ENCODE data around the gene MRPL33.

Gene MRPL33

GRCh38 chr2:27779417-27780055 lies 8.0 kb downstream of the MRPL33 start:
- DNase-seq, result no peak

- no peak for DNase-seq
These were observed 10.0 kb downstream of the MRPL33 start for GRCh38 chr2:27781496-27781895.

GRCh38 chr2:27782701-27783100 lies 11.2 kb downstream of the MRPL33 start:
- no peak for DNase-seq

- no peak for DNase-seq
These were observed 19.3 kb downstream of the MRPL33 start for GRCh38 chr2:27790796-27791195.

- no peak for DNase-seq
These were observed 21.2 kb downstream of the MRPL33 start for GRCh38 chr2:27792759-27793158.

- DNase-seq, result no peak
These were observed 23.7 kb downstream of the MRPL33 start for GRCh38 chr2:27795093-27795834.

GRCh38 chr2:27795868-27796277 lies 24.4 kb downstream of the MRPL33 start:
- no peak for DNase-seq

- DNase-seq, result no peak
These were observed 25.6 kb downstream of the MRPL33 start for GRCh38 chr2:27796791-27797765.

GRCh38 chr2:27797841-27798240 lies 26.3 kb downstream of the MRPL33 start:
- no peak for DNase-seq

GRCh38 chr2:27798486-27798885 lies 27.0 kb downstream of the MRPL33 start:
- DNase-seq, result no peak

GRCh38 chr2:27798948-27799645 lies 27.6 kb downstream of the MRPL33 start:
- no peak for DNase-seq

GRCh38 chr2:27799646-27800010 lies 28.1 kb downstream of the MRPL33 start:
- no peak for DNase-seq

- no peak for DNase-seq
These were observed 29.3 kb downstream of the MRPL33 start for GRCh38 chr2:27800856-27801255.

GRCh38 chr2:27802547-27802946 lies 31.0 kb downstream of the MRPL33 start:
- DNase-seq, result no peak

- no peak for DNase-seq
These were observed 31.5 kb downstream of the MRPL33 start for GRCh38 chr2:27803046-27803445.

GRCh38 chr2:27804146-27804545 lies 32.6 kb downstream of the MRPL33 start:
- no peak for DNase-seq

- no peak for DNase-seq
These were observed 33.7 kb downstream of the MRPL33 start for GRCh38 chr2:27805180-27805579.

- DNase-seq, result no peak
These were observed 35.0 kb downstream of the MRPL33 start for GRCh38 chr2:27806311-27807059.

GRCh38 chr2:27807476-27807875 lies 36.0 kb downstream of the MRPL33 start:
- no peak for DNase-seq

GRCh38 chr2:27808418-27808817 lies 36.9 kb downstream of the MRPL33 start:
- DNase-seq, result no peak

- no peak for DNase-seq
These were observed 37.5 kb downstream of the MRPL33 start for GRCh38 chr2:27808984-27809383.

- no peak for DNase-seq
These were observed 38.3 kb downstream of the MRPL33 start for GRCh38 chr2:27809761-27810241.

All from effector CD4-positive, alpha-beta T cell (primary cell).